Mucosa of stomach (tissue), 1 donor: Measurements from ENCODE around the gene RBPMS2.

Experiments
- H3K27me3 ChIP-seq: one replicate; pipeline ENCODE4 v1.7.0; 2013; ENCODE audit warnings: mild to moderate bottlenecking, low read length; ENCODE audit not compliant: control insufficient read depth, insufficient read depth
- H3K36me3 ChIP-seq: one replicate; pipeline ENCODE4 v1.7.0; 2013; ENCODE audit warnings: low read length; ENCODE audit not compliant: control insufficient read depth, insufficient read depth
- H3K4me1 ChIP-seq: one replicate; pipeline ENCODE4 v1.7.0; 2013; ENCODE audit warnings: mild to moderate bottlenecking, low read length; ENCODE audit not compliant: control insufficient read depth, insufficient read depth
- H3K4me3 ChIP-seq: one replicate; pipeline ENCODE4 v1.7.0; 2013; ENCODE audit warnings: low read length
- H3K9ac ChIP-seq: one replicate; pipeline ENCODE4 v1.7.0; 2013; ENCODE audit warnings: mild to moderate bottlenecking, low read length, moderate library complexity
- H3K9me3 ChIP-seq: one replicate; pipeline ENCODE4 v1.7.0; 2013; ENCODE audit warnings: mild to moderate bottlenecking, low read length, moderate library complexity; ENCODE audit not compliant: control insufficient read depth
- donor health status: Pancreatic carcinoma.

The RBPMS2 gene

GRCh38 chr15:64694816-64695215, 80.6 kb downstream of the RBPMS2 start:
- peaks cover 5% of the 10 kb centered on the region for H3K36me3 ChIP-seq

GRCh38 chr15:64693134-64693533, 82.3 kb downstream of the RBPMS2 start:
- Histone ChIP-seq H3K4me1 (peaks cover 23% of the 10 kb centered on the region), H3K9me3 (no peaks in the 10 kb centered on the region), H3K27me3 (no peaks in the 10 kb centered on the region), H3K36me3 (peaks cover 5% of the 10 kb centered on the region), H3K9ac (peak overlapping the region; percentile 38), H3K4me3 (no peak overlapping the region)

More at GRCh38 chr15:64694816-64695215, 80.6 kb downstream of the RBPMS2 start:
- no peak overlapping the region for H3K9ac ChIP-seq
- no peaks in the 10 kb centered on the region for H3K27me3 ChIP-seq
- no peak overlapping the region for H3K4me3 ChIP-seq
- H3K4me1 ChIP-seq = peaks cover 34% of the 10 kb centered on the region
- no peaks in the 10 kb centered on the region for H3K9me3 ChIP-seq

GRCh38 chr15:64691896-64692565, 83.4 kb downstream of the RBPMS2 start:
- Histone ChIP-seq H3K4me1 (peaks cover 21% of the 10 kb centered on the region), H3K9me3 (no peaks in the 10 kb centered on the region), H3K9ac (no peak overlapping the region), H3K4me3 (no peak overlapping the region), H3K27me3 (no peaks in the 10 kb centered on the region), H3K36me3 (peaks cover 5% of the 10 kb centered on the region)

GRCh38 chr15:64690578-64691296, 84.7 kb downstream of the RBPMS2 start:
- H3K9ac ChIP-seq = no peak overlapping the region
- H3K9me3 ChIP-seq = no peaks in the 10 kb centered on the region
- no peak overlapping the region for H3K4me3 ChIP-seq
- H3K27me3 ChIP-seq = no peaks in the 10 kb centered on the region
- peaks cover 21% of the 10 kb centered on the region for H3K4me1 ChIP-seq
- H3K36me3 ChIP-seq = peaks cover 5% of the 10 kb centered on the region

- Histone ChIP-seq H3K9me3 (no peaks in the 10 kb centered on the region), H3K9ac (no peak overlapping the region), H3K4me1 (peaks cover 16% of the 10 kb centered on the region), H3K27me3 (no peaks in the 10 kb centered on the region), H3K36me3 (peaks cover 5% of the 10 kb centered on the region), H3K4me3 (no peak overlapping the region)
Observed at GRCh38 chr15:64690008-64690407, 85.4 kb downstream of the RBPMS2 start.
